ENCODE data around the gene TSR3. TPM values are rescaled to one million over a fixed set of nuclear protein-coding genes. Genes with fewer than 3 reads are reported as not detected.
A peak's percentile ranks its signal among the peaks of the same experiment; 100 is the strongest.

Gene TSR3
- total RNA-seq, 4 donors from 2014 or later, result 84.1 to 107 (median 96.7) TPM

DNA sequence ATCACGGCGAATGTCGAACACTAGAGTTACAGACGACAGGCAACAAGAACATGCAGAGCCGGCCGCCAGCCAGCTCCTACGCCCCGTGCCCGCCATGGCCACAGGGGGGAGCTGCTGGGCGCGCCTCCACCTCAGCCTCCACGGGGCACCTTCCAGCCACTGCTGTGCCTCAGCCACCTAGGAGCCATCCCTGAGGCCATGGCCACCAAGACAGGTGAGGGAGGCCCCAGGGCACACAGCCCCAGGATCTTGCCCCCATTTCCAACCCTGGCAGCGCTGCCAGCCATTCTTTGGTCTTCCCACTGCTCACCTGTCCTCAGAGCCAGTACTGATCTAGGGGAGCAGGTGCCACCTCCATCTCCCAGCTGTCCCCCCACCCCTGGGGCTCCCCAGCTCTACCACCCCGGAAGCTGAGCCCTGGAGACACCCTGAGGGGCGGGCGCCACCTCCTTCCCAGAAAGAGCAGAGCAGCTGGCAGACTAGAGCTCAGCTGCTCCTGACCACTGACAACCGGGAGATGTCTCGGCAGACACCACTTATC lies 11.9 kb upstream of the TSR3 start:
- Histone ChIP-seq H3K9me3 (no peaks in the 10 kb centered on the region), H3K27me3 (no peaks in the 10 kb centered on the region), H3K36me3 (peaks cover 27 to 36% of the 10 kb centered on the region in 2 donors), H3K4me3 (replicated peaks in 1 of 3) (no peak overlapping the region), H3K4me1 (no peaks in the 10 kb centered on the region), H3K27ac (no peak overlapping the region)
- intact Hi-C loops (cut with DNase I), result no loop called here
- DNase-seq, result peak; percentile 49 to 53
- no peak for TF ChIP-seq POLR2A (IDR thresholded peaks at IDR 0.05)
- TF ChIP-seq, protein P1, sequence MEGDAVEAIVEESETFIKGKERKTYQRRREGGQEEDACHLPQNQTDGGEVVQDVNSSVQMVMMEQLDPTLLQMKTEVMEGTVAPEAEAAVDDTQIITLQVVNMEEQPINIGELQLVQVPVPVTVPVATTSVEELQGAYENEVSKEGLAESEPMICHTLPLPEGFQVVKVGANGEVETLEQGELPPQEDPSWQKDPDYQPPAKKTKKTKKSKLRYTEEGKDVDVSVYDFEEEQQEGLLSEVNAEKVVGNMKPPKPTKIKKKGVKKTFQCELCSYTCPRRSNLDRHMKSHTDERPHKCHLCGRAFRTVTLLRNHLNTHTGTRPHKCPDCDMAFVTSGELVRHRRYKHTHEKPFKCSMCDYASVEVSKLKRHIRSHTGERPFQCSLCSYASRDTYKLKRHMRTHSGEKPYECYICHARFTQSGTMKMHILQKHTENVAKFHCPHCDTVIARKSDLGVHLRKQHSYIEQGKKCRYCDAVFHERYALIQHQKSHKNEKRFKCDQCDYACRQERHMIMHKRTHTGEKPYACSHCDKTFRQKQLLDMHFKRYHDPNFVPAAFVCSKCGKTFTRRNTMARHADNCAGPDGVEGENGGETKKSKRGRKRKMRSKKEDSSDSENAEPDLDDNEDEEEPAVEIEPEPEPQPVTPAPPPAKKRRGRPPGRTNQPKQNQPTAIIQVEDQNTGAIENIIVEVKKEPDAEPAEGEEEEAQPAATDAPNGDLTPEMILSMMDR (IDR thresholded peaks at IDR 0.05), result peak in 5 of 6 experiments; percentile 27 to 64 (median 39)
- 57 to 66% methylated on average over 9 to 18 of the region's 18 CpGs for WGBS, 2 donors

DNA sequence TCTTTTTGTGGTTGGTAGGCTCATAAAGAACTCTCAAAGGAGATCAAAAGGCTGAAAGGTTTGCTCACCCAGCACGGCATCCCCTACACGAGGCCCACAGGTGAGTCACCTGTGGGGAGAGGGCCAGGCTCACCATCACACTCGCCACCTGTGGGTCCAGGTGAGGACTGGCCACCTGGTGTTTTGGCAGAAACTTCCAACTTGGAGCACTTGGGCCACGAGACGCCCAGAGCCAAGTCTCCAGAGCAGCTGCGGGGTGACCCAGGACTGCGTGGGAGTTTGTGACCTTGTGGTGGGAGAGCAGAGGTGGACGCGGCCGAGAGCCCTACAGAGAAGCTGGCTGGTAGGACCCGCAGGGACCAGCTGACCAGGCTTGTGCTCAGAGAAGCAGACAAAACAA lies 11.1 kb upstream of the TSR3 start:
- no peaks in the 10 kb centered on the region for H3K9me3 ChIP-seq
- H3K4me1 ChIP-seq, result no peaks in the 10 kb centered on the region
- peaks cover 27 to 36% of the 10 kb centered on the region in 2 donors for H3K36me3 ChIP-seq
- no peaks in the 10 kb centered on the region for H3K27me3 ChIP-seq
- intact Hi-C loops (cut with DNase I), result no loop called here
- no peak for TF ChIP-seq POLR2A (IDR thresholded peaks at IDR 0.05)
- TF ChIP-seq, protein P1 (IDR thresholded peaks at IDR 0.05), result no peak
- 89 to 93% methylated on average over 11 of the region's 11 CpGs for WGBS, 2 donors
- no peak overlapping the region for H3K27ac ChIP-seq
- no peak for DNase-seq
- H3K4me3 ChIP-seq (replicated peaks in 1 of 3), result no peak overlapping the region

DNA sequence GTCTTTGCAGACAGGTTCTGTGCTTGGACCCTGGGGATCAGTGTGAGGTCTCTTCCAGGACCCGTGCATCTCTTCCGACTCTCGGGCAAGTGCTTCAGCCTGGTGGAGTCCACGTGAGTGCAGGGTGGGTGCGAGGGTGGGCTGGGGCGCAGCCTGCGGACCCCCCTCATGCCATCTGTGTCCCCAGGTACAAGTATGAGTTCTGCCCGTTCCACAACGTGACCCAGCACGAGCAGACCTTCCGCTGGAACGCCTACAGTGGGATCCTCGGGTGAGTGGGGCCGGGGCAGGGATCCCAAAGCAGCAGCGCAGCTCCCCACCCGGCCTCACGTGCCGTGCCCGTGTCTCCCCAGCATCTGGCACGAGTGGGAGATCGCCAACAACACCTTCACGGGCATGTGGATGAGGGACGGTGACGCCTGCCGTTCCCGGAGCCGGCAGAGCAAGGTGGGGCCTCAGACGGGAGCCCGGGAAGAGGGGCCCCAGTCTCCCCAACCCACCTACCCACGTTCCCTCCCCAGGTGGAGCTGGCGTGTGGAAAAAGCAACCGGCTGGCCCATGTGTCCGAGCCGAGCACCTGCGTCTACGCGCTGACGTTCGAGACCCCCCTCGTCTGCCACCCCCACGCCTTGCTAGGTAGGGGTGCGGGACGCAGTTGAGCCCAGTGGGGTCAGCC lies 10.1 kb upstream of the TSR3 start:
- TF ChIP-seq, protein P1 (IDR thresholded peaks at IDR 0.05), result no peak
- TF ChIP-seq POLR2A (IDR thresholded peaks at IDR 0.05), result no peak
- peaks cover 24 to 35% of the 10 kb centered on the region in 2 donors for H3K36me3 ChIP-seq
- no peak overlapping the region for H3K4me3 ChIP-seq (replicated peaks in 1 of 3)
- no peaks in the 10 kb centered on the region for H3K4me1 ChIP-seq
- 96 to 100% methylated on average over 6 to 33 of the region's 43 CpGs for WGBS, 2 donors
- H3K27ac ChIP-seq, result no peak overlapping the region
- no peak for DNase-seq
- no peaks in the 10 kb centered on the region for H3K27me3 ChIP-seq
- no peaks in the 10 kb centered on the region for H3K9me3 ChIP-seq
- intact Hi-C loops (cut with DNase I), result no loop called here

DNA sequence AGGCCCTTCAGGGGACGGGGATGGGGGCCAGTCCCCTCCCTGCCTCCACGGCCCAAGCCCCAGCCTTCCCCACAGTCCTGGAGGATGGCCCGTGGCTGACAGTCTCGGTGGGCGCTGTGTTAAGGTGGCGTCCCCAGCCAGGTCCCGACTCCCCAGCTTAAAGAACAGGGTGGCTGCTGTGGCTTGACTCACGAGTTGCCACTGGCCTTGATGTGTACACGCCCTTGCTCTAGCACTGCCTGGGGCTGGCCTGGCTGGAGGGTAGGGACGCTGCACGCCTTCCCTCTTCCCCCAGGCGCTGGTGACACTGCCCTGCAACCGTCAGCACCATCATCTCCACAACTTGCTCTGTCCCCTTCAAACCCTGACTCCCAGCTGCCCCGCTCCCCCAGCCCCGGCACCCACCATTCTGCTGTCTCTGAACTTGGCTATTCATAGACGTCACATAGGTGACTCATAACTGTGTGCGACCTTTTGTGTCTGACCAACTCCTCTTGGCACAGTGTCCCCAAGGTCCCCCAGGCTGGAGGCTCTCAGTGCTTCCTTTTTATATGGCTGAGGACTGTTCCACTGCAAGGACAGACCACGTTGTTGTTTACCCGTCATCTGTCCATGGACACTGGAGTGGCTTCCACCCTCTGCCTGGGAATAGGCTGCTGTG lies 6.4 kb upstream of the TSR3 start:
- Histone ChIP-seq H3K9me3 (no peaks in the 10 kb centered on the region), H3K4me1 (peaks cover 3 to 7% of the 10 kb centered on the region in 2 donors), H3K36me3 (peaks cover 13 to 15% of the 10 kb centered on the region in 2 donors), H3K27me3 (no peaks in the 10 kb centered on the region), H3K4me3 (replicated peaks in 1 of 3) (no peak overlapping the region), H3K27ac (no peak overlapping the region)
- TF ChIP-seq POLR2A (IDR thresholded peaks at IDR 0.05), result no peak
- TF ChIP-seq, protein P1 (IDR thresholded peaks at IDR 0.05), result no peak
- 91 to 92% methylated on average over 10 to 15 of the region's 19 CpGs for WGBS, 2 donors
- intact Hi-C loops (cut with DNase I), result no loop called here
- no peak for DNase-seq

Measured in thyroid gland (tissue), 4 donors.